ENCODE data around the gene C3orf33.

C3orf33 gene

DNA sequence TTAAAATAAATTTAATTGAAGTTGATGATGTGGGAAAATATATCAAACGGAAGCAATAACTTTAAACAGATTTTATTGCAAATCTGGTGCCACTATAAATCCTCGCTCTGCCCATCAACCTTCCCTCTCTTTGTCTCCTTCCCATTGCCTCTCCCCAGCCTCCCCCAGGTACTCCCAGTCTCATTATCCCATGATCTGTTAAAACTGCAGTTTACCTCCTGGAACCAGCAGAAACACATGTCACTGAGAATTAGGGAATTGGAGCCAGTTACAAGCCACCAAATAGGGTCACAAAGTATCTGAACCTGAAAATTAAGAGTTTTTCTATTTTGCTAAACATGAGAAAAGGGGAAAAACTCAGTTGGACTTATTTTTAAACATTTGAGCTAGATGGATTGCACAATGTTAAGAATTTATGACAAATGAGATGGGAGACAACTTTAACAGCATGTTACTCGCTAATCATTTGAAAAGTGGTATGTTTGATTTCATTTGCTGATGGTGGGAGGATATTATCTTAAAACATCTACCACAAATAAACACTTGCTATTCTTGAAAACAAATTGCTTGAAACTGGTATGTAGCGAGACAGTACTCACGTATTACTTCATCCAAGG is 63.6 kb downstream of the C3orf33 start:
- ATAC-seq (replicated peaks) (no peak), DNase-seq (no peak)
- no peaks in the 10 kb centered on the region for H3K36me3 Mint-ChIP-seq
- no peaks in the 10 kb centered on the region for H3K9me3 Mint-ChIP-seq
- peaks cover 9 to 34% of the 10 kb centered on the region in 2 donors for H3K4me1 Mint-ChIP-seq
- H3K27me3 Mint-ChIP-seq = peaks cover 27 to 39% of the 10 kb centered on the region in 2 donors
- no peak overlapping the region for H3K27ac Mint-ChIP-seq
- no peak overlapping the region for H3K4me3 Mint-ChIP-seq

GRCh38 chr3:155741603-155742002 is 64.5 kb downstream of the C3orf33 start:
- DNase-seq (no peak), ATAC-seq (replicated peaks) (no peak)
- H3K27ac Mint-ChIP-seq = no peak overlapping the region
- peaks cover 9 to 38% of the 10 kb centered on the region in 2 donors for H3K4me1 Mint-ChIP-seq
- H3K27me3 Mint-ChIP-seq = peaks cover 27 to 39% of the 10 kb centered on the region in 2 donors
- H3K36me3 Mint-ChIP-seq = no peaks in the 10 kb centered on the region
- no peak overlapping the region for H3K4me3 Mint-ChIP-seq
- no peaks in the 10 kb centered on the region for H3K9me3 Mint-ChIP-seq

DNA sequence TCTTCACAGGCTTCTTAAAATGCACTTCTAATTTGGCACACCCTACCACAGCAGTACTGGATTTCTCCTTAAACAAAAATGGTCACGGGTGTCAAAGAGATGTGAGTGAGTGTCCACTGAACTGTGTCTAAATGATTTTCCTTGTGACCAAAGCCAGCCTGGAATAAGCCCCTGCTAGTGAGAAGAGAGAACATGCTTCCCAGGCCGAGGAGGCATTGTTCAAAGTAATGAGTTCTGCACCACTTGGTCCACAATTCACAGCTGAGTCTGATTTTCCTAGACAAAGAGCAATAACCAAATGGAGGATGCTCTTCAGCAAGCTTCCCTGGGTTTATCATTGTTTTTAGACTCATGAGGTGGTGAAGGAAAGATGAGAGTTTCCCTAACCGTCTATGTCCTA is 65.0 kb downstream of the C3orf33 start:
- Mint-ChIP-seq H3K4me1 (peaks cover 9 to 37% of the 10 kb centered on the region in 2 donors), H3K36me3 (no peaks in the 10 kb centered on the region), H3K27ac (no peak overlapping the region), H3K9me3 (no peaks in the 10 kb centered on the region), H3K4me3 (no peak overlapping the region), H3K27me3 (peaks cover 27 to 35% of the 10 kb centered on the region in 2 donors)
- ATAC-seq (replicated peaks) = no peak
- DNase-seq = no peak

DNA sequence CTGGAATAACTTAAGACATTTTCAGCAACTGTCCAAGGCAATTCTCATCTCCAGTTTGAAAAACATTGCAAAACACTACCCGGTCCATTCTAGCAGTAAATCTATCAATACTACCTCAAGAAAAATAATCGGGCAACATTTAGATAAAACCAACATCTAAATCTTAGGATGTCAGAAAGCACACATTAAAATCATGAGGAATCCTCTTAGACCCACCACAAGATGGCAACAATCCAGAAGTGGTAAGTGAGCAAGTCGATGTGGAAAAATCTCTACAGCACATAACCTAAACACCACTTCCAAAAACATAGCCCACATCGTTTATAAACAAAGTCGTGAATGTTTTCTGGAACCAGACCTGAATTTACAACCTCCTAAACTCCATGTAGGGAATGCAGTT is 66.9 kb downstream of the C3orf33 start:
- Mint-ChIP-seq H3K36me3 (no peaks in the 10 kb centered on the region), H3K27me3 (peaks cover 27 to 38% of the 10 kb centered on the region in 2 donors), H3K27ac (no peak overlapping the region), H3K9me3 (no peaks in the 10 kb centered on the region), H3K4me1 (peaks cover 2 to 19% of the 10 kb centered on the region in 2 donors), H3K4me3 (no peak overlapping the region)
- DNase-seq (no peak), ATAC-seq (replicated peaks) (no peak)

- H3K27ac Mint-ChIP-seq = no peak overlapping the region
- DNase-seq (no peak), ATAC-seq (replicated peaks) (no peak)
- H3K27me3 Mint-ChIP-seq = peaks cover 27 to 38% of the 10 kb centered on the region in 2 donors
- H3K9me3 Mint-ChIP-seq = no peaks in the 10 kb centered on the region
- H3K36me3 Mint-ChIP-seq = no peaks in the 10 kb centered on the region
- no peak overlapping the region for H3K4me3 Mint-ChIP-seq
- peaks cover 2 to 14% of the 10 kb centered on the region in 2 donors for H3K4me1 Mint-ChIP-seq
Measured at GRCh38 chr3:155738580-155739076, 67.5 kb downstream of the C3orf33 start.

- Mint-ChIP-seq H3K27me3 (peaks cover 27 to 34% of the 10 kb centered on the region in 2 donors), H3K36me3 (no peaks in the 10 kb centered on the region), H3K4me3 (peak overlapping the region; percentile 18 to 30), H3K4me1 (peaks cover 2 to 14% of the 10 kb centered on the region in 2 donors), H3K9me3 (peaks cover 0 to 1% of the 10 kb centered on the region in 2 donors), H3K27ac (no peak overlapping the region)
- ATAC-seq (replicated peaks) = peak; percentile 96 to 97
- peak; percentile 34 for DNase-seq
Measured at GRCh38 chr3:155737844-155738460, 68.1 kb downstream of the C3orf33 start.

- Mint-ChIP-seq H3K4me3 (no peak overlapping the region), H3K4me1 (peaks cover 2 to 14% of the 10 kb centered on the region in 2 donors), H3K27ac (no peak overlapping the region)
Measured at GRCh38 chr3:155736381-155736780, 69.7 kb downstream of the C3orf33 start.

GRCh38 chr3:155730843-155731242 is 75.2 kb downstream of the C3orf33 start:
- H3K36me3 Mint-ChIP-seq = peaks cover 0 to 2% of the 10 kb centered on the region in 2 donors
- H3K4me1 Mint-ChIP-seq = no peaks in the 10 kb centered on the region
- DNase-seq (no peak), ATAC-seq (replicated peaks) (no peak)
- H3K4me3 Mint-ChIP-seq = no peak overlapping the region
- no peak overlapping the region for H3K27ac Mint-ChIP-seq
- peaks cover 12 to 14% of the 10 kb centered on the region in 2 donors for H3K27me3 Mint-ChIP-seq
- H3K9me3 Mint-ChIP-seq = peaks cover 0 to 1% of the 10 kb centered on the region in 2 donors

More at GRCh38 chr3:155736381-155736780, 69.7 kb downstream of the C3orf33 start:
- Mint-ChIP-seq H3K27me3 (peaks cover 23 to 25% of the 10 kb centered on the region in 2 donors), H3K9me3 (peaks cover 0 to 1% of the 10 kb centered on the region in 2 donors), H3K36me3 (peaks cover 0 to 1% of the 10 kb centered on the region in 2 donors)
- DNase-seq (no peak), ATAC-seq (replicated peaks) (no peak)

- Mint-ChIP-seq H3K27me3 (peaks cover 6 to 14% of the 10 kb centered on the region in 2 donors), H3K4me1 (no peaks in the 10 kb centered on the region), H3K9me3 (no peaks in the 10 kb centered on the region), H3K4me3 (no peak overlapping the region), H3K27ac (no peak overlapping the region), H3K36me3 (peaks cover 0 to 2% of the 10 kb centered on the region in 2 donors)
- DNase-seq (no peak), ATAC-seq (replicated peaks) (no peak)
Measured at GRCh38 chr3:155727836-155728235, 78.2 kb downstream of the C3orf33 start.

GRCh38 chr3:155714295-155714718 is 91.8 kb downstream of the C3orf33 start:
- H3K36me3 Mint-ChIP-seq = peaks cover 4 to 6% of the 10 kb centered on the region in 2 donors
- peaks cover 0 to 6% of the 10 kb centered on the region in 2 donors for H3K27me3 Mint-ChIP-seq

More at GRCh38 chr3:155714295-155714718, 91.8 kb downstream of the C3orf33 start:
- Mint-ChIP-seq H3K9me3 (peaks cover 9 to 15% of the 10 kb centered on the region in 2 donors), H3K4me1 (peaks cover 4 to 10% of the 10 kb centered on the region in 2 donors), H3K27ac (no peak overlapping the region), H3K4me3 (no peak overlapping the region)
- no peak for DNase-seq
- no peak for ATAC-seq (replicated peaks)

Data from stimulated activated naive B cell treated with anti-CD40 and anti-IgM and Interleukin-4, amounts not matched to agents 10 μg/mL and 1 μg/mL and 100 μg/mL, for 72 hours (primary cell).